GM18858 (cell line): Measurements from ENCODE around the gene RDH16.
"Not testable (repeated sequence)": the region's sequence is repeated elsewhere in the genome, so short reads cannot be mapped to it uniquely, and the experiment has no call there.

Experiments
- ATAC-seq: cut with Tn5 transposase; IDR thresholded peaks from one replicate; pipeline ENCODE4 v1.9.1; 2021; ENCODE audit not compliant: unreplicated experiment

RDH16 gene

DNA sequence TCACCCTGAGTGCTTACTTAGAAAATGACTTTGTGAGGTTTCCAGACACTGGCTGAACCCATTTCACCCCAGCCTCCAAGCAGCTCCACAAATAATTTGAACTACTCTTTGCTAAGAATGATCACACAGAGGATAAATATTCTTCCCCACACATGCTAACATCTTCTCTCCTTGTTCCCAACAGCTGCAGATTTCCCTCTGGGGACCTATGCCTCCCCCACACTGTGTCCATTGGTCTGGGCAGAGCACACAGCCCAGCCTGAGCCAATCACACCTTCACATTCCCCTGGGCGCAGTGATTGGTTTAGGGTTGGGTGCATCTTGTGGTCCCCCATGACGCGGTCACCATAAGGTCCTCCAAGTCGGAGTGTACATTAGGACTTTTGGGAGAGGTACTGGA, 30.1 kb downstream of the RDH16 start:
- ATAC-seq, result no peak

DNA sequence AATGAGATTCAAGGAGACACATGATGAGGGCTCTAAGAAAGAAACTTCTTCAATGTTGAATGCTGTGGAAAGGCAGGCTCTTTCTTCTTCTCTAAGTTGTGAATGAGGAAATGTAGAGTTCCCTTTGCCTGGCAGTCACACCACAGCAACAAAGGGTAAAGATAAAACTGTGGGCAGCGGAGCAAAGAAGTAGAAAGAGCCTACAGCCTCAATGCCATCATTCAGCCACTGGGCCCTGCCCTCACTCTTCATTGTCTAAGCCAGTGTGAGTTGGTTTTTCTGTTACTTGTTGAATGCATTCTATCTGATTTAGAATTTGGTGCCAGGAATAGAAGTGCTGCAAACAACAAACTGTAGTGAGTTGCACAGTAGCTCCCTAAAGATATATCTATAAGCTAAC, 35.4 kb downstream of the RDH16 start:
- ATAC-seq, result no peak

DNA sequence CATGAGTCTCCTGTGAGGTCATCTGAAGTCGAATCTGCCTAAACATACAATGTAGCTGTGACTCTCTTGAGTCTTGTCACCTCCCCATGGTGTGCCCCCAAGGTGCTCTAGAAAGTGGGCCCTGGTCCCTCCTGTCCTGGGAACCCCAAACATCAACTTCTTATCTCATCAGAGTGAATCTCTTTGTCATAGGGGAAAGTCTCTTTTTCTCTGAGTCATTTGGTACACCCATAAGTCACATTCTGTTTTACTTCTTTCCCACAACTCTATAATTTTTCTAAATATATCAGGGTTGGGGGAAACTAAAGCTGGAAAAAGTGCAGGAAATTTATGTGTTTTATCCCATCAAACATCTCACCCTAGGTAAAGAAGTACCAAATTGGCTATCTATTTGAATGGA, 36.1 kb downstream of the RDH16 start:
- ATAC-seq, result no peak

DNA sequence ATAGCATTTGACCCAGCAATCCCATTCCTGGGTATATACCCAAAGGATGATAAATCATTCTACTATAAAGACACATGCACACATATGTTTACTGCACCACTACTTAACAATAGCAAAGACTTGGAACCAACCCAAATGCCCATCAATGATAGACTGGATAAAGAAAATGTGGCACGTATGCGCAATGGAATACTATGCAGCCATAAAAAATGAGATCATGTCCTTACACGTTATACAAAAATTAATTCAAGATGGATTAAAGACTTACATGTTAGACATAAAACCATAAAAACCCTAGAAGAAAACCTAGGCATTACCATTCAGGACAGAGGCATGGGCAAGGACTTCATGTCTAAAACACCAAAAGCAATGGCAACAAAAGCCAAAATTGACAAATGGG, 39.3 kb downstream of the RDH16 start:
- not testable (repeated sequence) for ATAC-seq

DNA sequence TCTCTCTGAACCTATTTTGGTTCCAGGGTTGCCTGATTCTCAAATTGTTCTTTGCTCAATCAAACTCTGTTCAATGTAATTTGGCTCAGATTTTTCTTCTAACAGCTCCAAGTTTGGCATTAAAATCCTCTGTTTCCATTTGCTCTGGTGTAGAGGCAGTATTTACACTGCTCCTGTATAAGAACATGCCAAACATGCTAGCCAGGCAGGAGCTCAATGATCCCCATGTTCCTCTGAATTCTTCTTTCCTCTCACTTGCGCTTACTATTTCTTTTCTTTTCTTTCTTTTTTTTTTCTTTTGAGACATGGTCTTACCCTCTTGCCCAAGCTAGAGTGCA, 40.4 kb downstream of the RDH16 start:
- no peak for ATAC-seq

DNA sequence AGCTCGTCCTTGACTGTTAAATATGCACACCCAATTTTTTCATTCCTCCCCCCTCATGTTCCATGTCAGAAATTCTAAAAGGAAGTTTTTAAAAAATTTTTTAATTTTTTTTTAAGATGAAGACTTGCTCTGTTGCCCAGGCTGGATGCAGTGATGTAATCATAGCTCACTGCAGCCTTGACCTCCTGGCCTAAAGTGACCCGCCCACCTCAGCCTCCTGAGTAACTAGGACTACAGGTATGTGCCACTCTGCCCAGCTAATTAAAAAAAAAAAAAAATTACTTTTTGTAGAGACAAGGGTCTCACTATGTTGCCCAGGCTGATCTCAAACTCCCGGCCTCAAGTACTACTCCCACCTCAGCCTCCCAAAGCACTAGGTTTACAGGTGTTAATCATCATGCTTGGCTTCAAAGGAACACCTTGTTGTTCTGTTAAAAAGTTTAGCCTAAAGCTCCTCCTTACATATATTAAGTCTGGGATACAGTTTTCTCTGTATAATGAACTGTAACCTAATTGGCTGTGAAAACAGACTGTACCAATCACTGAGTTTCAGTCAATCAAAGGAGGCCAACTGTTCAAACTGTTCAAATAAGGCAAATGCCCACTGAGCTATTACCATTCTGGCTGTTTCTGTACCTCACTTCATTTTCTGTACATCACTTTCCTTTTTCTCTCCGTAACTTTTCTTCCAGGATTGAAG, 41.0 kb downstream of the RDH16 start:
- no peak for ATAC-seq

DNA sequence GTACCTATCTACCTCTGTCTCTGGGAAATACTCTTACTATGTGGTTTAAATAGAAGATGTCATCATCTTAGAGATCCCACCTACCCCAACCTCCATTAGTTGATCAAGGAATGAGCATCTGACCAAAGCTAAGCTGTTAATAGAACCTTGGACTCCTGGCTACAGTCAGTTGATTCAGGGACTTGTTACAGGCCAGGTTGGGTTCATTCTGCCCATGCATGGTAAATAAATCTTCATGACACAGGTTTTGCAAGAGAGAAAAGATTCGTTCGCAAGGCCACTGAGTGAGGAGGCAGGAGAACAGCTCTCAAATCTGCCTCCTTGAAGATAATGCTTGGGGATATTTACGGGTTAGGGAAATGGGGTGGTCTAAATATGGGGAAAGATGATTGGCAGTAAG, 42.7 kb downstream of the RDH16 start:
- no peak for ATAC-seq

DNA sequence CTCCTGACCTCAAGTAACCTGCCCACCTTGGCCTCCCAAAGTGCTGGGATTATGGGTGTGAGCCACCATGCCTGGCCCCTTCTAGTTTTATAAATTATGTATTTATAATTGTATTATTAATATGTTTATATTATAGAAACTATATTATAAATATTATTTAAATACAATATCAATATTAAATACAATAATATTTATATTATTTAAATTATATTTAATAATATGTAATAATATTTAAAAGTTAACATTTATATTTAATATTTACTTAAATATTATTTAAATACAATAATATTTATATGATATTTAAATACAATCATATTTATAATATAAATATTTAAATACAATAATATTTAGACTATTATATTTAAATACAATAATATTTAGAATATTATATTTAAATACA, 43.2 kb downstream of the RDH16 start:
- ATAC-seq, result no peak

DNA sequence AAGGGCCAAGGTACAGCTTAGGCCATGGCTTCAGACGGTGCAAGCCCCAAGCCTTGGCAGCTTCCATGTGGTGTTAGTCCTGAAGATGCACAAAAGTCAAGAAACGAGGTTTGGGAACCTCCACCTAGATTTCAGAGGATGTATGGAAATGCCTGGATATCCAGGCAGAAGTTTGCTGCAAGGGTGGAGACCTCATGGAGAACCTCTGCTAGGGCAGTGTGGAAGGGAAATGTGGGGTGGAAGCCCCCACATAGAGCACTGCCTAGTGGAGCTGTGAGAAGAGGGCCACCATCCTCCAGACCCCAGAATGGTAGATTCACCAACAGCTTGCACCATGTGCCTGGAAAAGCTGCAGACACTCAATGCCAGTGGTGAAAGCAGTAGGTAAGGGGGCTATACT, 48.0 kb downstream of the RDH16 start:
- not testable (repeated sequence) for ATAC-seq

DNA sequence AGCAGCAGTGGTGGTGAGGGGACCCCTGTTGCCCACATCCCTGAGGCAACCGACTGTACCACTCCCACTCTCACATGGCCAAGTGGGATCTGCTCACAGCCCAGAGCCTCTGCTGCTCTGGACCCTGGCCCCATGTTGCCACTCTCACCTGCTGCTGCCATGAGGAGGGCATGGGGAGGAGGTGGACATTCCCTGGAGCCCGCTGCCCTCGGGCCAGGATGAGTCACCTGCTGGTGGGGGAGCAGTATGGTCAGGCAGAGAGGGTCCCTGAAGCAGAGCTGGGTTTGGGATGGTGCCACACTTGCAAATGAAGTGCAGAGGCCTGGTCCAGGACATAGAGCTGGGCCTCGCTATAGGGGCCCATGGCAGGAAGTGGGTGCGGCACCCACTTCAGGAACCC, 49.3 kb downstream of the RDH16 start:
- no peak for ATAC-seq

DNA sequence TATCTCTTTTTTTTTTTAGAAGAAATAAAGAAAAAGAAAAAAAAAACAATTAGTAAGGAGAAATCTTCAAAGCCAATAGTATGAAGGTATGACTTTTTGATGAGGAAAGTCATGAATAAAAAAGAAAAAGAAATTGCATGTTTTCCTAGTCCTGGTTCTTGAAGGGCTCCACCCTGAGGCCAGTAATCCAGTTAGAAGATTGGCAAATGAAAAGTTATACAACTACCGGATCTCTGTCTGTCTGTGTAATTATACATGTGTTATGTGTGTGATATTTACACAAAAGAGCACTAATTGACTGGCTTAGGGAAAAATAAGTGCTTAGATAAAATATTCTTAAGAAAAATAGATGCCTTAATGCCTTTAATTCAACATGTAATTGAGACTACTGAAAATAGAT, 51.6 kb downstream of the RDH16 start:
- no peak for ATAC-seq

DNA sequence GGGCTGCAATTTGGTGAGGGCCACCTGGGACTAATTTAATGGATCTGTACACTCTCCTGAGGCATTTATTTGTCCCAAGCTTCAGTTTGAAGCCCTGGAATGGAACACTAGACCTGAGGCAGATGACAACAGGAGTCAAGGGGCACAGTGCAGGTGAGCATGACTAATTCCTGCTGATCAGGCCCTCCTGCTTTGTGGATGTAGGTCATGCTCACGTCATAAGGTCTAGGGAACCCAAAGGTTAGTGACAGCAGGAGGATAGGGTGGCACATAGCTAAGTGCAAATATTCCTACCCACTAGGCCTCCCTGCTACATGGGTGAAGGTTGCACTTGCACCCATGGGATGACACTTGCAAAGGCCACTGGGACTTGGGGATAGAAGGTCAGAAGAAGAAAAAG, 54.0 kb downstream of the RDH16 start:
- ATAC-seq, result no peak
